GM21825 (cell line): Measurements from ENCODE around the gene IRF8.
"Not testable (repeated sequence)": the region's sequence is repeated elsewhere in the genome, so short reads cannot be mapped to it uniquely, and the experiment has no call there.

Experiments used
- ATAC-seq: cut with Tn5 transposase; IDR thresholded peaks from one replicate; pipeline ENCODE4 v1.9.1; 2021; ENCODE audit warnings: mild to moderate bottlenecking, moderate library complexity; ENCODE audit not compliant: unreplicated experiment

The IRF8 gene

GRCh38 chr16:85867189-85867588 lies 31.8 kb upstream of the IRF8 start:
- no peak for ATAC-seq

GRCh38 chr16:85868495-85868894 lies 30.5 kb upstream of the IRF8 start:
- ATAC-seq: no peak

DNA sequence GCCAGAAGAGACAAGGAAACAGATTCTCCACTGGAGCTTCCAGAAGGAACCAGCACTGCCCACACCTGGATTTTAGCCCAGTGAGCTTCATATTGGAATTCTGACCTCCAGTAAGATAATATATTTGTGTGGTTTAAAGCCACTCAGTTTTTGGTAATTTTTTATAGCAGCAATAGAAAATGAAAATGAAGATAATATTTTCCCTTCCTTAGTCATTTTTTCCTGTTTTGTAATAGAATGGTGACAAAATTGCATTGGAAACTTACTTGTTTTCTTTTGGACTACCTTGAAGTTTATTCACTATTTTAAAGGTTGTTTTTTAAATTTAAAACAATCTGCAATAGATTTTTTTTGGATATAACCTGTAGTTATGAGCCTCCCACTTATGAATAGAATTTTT lies 29.8 kb upstream of the IRF8 start:
- ATAC-seq: no peak

GRCh38 chr16:85869785-85870558 lies 29.0 kb upstream of the IRF8 start:
- no peak for ATAC-seq

DNA sequence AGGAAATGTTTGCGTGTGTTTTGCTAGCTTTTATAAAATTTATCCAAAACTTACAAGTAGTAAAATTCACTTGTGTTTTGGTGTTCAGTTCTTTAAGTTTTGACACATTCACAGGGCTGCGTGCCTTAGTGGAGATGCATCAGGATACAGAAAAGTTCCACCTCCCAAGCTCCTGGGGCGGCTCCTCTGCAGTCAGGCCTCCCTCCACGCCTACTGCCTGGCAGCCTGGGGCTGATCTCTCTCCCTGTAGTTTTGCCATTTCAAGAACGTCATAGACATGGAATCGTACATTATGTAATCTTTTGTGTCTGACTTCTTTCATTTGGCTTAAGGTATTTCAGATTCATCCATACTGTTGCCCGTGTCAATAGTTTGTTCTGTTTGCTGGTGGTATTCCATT lies 27.2 kb upstream of the IRF8 start:
- ATAC-seq: no peak

DNA sequence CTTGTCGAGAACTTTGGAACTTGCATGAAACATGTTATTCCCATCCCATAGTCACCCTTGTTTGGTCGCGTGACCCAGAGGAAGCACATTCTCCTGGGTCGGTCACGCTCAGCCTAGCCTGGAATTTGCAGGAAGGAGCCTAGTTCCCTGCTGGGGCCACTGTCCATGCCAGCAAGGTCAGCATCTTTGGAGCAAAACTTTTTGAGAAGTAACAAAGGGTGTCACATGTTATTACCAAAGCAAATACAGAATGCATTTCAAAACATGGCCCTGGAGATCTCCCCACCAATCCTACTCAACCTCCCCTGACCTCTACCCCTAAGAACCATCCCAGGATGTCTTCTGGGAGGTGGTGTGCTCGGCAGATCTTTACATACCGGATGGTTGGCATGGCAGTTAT lies 26.2 kb upstream of the IRF8 start:
- no peak for ATAC-seq

GRCh38 chr16:85873153-85873552 lies 25.8 kb upstream of the IRF8 start:
- no peak for ATAC-seq

DNA sequence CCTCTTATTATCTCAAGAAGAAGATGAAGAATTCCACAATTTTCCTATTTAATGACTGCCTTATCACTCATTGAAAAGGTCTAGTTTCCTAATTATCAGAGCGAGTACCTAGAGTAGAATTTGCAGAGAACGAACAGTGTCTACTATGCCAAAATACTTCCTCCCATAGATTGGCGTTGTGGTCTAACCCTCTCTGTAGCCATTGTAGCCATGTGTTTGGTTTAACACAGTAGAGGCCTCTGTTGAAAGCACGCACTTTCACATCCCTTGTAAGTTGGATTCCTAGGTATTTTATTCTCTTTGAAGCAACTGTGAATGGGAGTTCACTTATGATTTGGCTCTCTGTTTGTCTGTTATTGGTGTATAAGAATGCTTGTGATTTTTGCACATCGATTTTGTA lies 24.9 kb upstream of the IRF8 start:
- ATAC-seq: not testable (repeated sequence)

DNA sequence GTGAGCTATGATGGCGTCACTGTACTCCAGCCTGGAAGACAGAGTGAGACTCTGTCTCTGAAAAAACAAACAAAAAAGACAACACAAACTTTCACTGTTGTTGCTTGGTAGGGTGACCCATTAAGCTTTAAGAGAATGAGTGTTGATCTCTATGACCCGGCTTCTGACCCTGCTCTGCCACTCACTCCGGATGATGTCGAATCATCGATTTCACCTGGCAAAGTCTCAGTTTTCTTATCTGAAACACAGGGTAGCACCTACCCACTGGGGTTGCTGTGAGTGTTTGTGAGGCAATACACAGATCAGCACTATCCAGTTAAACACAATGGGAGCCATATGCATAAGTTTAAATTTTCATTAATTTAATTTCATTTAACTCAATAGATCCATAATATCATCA lies 20.6 kb upstream of the IRF8 start:
- ATAC-seq: no peak

DNA sequence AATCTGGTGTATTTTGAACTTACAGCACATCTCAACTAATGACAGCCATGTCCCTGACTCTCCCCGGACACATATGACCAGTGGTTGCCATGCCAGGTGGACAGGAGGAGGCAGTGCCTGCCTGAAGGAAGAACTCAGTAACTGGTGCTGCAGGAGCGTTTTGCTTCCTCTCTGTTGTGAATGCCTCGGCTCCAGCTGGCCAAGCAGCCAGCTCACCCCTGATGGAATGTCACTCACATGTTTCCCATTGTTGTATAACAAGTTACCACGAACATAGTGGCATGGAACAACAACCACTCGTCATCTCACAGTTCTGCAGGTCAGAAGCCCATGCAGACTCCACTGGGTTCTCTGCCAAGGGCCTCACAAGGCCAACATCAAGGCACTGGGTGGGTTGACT lies 20.1 kb upstream of the IRF8 start:
- ATAC-seq: no peak

- ATAC-seq: no peak
Measured at GRCh38 chr16:85879549-85879948, 19.4 kb upstream of the IRF8 start.

GRCh38 chr16:85879975-85880831 lies 18.8 kb upstream of the IRF8 start:
- peak; percentile 76 for ATAC-seq

DNA sequence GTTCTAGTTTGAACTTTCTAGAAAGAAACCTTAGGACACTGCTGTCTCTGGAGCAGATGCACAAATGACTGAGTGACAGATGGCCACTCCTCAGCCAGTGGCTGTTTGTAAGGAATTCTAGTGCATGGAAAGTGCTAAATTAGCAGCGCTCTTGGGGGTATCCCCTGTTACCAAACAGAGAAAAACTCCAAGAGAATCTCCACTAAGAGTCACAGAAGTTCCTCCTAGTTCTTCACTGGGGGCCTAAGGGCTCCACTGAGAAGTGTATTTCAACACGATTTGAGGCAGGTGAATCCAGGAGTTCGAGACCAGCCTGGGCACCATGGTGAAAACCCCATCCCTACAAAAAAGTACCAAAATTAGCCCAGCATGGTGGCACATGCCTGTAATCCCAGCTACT lies 18.1 kb upstream of the IRF8 start:
- ATAC-seq: no peak

GRCh38 chr16:85881436-85881835 lies 17.5 kb upstream of the IRF8 start:
- no peak for ATAC-seq

DNA sequence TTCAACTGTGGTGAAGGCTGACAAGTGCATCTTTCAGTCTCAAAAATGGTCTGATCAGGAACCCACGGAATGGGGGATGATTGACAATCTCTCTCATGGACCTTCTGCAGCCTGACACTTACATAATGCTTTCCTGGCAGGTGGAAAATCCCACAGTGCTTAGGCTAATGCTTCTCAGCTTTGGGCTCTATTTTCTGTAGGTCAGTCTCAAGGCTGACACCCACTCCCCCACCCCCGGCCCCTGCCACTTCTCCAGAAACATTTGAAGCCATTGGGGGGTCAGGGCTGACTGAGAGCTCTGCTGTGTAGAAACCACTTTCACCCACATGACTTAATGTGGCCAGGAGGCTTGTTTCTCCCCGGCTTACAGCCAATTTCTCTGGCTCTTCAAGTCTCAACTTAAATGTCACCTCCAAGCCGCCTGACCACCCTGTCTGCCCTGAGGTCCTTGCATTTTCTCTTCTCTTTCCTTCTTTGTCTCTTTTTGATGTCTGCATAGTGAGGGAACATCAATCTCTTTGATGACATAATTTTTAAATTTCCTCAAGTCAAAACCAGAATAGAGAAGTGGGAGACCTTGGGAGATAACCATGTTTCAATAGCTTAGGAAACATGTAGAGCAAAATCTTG lies 16.7 kb upstream of the IRF8 start:
- ATAC-seq: no peak

DNA sequence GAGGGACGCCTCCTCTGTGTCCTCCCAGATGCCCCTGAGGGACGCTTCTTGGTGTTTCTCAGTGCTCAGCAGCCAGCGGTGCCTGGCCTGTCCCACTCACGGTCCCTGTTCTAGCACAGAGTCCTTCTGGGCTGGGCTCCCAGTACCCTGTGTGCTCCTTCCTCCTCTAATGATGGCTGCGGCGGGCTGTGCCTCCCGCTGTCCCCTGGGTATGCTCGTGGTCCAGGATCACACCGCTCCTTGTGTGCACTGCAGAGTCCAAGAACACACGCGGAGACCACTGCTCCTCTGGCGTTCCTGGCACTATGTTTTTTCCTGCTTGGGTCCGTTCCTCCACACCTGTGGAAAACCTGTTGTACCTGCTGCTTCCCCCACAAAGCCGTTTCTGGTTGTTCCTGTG lies 15.1 kb upstream of the IRF8 start:
- ATAC-seq: no peak

- no peak for ATAC-seq
Measured at GRCh38 chr16:85884808-85885463, 14.0 kb upstream of the IRF8 start.

DNA sequence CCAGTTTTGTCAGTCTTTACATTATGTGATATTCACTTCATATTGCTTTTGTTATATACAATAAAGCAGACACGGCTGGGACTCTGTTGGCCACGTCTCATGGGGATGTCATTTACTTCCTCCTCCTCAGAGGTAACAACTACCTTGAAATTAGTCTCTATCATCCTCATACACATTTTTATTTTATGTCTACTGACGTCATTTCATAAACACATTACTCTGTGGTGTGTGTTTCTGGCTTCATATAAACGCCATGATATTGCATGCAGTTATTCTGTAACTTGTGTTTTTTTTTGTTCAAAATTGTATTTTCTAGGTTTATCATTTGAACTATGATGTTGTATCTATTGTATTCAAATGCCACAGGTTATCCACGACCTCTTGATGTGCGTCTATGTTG lies 13.4 kb upstream of the IRF8 start:
- ATAC-seq: no peak

DNA sequence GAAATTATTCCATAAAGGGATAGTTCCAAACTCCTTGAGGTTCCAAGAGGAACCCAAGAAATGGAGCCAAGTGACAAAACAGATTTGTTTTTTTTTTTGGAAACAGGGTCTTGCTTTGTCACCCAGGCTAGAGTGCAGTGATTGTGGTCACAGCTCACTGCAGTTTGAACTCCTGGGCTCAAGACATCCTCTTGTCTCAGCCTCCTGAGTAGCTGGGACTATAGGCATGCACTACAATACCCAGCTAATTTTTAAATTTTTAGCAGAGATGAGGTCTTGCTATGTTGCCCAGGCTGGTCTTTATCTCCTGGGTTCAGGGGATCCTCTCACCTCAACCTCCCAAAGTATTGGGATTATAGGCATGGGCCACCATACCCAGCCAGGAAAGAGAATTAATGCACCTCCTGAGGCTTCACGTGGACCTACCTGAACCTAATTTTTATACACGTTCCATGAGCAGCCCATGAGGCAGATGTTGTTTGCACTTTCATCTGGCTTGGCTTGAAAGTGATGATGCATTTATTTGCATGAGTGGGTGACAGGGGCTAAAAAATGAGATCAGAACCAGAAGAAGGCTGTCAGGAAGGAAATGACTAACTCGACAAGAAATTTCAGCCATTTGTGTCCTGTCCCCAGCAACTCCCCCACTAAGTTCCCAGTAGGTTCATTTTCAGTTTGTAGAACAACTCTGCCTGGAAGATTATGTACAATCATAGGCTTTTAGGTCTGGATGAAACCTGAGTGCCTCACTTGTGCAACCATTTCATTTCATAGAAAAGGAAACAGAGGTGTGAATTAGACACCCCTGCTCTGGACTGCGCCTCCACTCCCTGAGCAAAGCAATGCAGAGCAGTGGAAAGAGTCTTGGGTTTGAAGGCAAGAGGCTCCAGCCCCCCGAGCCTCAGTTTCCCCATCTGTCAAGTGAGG lies 10.3 kb upstream of the IRF8 start:
- peak; percentile 76 for ATAC-seq
